Transverse colon (tissue), 4 donors: ENCODE data around the gene VSTM2L.

Source experiments
- POLR2AphosphoS5 ChIP-seq, 3 donors: sonication (generic); formaldehyde crosslinking; IDR thresholded peaks; one replicate each; pipeline ENCODE4 v1.6.1; 2016; ENCODE audit warnings: antibody characterized with exemption in 3 of 3
- TF ChIP-seq, protein P1 (sequence below), 5 experiments: fragments of 200-600 bp in 3 of 5; fragments of 450-650 bp in 2 of 5; sonication (generic) in 3 of 5; IDR thresholded peaks; 1 replicate in 2 of 5; 2 replicates in 3 of 5; pipeline ENCODE4 v1.5.1; 2016 to 2017; ENCODE audit warnings: antibody characterized with exemption in 5 of 5, inconsistent platforms in 3 of 5, mild to moderate bottlenecking in 2 of 5, moderate library complexity in 1 of 5

DNA sequence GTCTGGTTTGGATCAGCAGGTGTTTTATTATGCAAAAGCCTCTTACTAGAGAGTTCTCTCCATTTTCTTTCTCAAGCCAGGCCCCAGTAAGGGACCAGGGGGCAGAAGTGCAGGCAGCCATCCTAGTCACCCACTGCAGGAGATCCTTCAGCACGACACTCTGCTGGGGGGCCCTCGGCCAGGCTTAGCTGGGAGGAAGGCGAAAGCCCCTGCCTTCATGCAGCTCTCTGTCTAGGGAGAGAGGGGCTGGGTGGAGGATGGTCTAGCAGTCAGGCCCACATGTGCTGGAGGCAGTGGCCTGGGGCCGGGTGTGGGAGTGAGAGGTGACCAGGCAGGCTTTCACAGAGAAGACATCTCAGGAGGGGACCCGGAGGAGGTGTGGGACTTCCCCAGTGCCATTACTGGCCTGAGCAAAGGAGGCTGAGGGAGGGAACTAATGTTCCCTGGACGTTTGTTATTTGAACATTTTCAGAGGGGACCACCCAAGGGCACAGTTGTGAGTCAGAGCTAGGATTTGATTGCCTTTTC lies 33.5 kb upstream of the VSTM2L start:
- TF ChIP-seq, protein P1, sequence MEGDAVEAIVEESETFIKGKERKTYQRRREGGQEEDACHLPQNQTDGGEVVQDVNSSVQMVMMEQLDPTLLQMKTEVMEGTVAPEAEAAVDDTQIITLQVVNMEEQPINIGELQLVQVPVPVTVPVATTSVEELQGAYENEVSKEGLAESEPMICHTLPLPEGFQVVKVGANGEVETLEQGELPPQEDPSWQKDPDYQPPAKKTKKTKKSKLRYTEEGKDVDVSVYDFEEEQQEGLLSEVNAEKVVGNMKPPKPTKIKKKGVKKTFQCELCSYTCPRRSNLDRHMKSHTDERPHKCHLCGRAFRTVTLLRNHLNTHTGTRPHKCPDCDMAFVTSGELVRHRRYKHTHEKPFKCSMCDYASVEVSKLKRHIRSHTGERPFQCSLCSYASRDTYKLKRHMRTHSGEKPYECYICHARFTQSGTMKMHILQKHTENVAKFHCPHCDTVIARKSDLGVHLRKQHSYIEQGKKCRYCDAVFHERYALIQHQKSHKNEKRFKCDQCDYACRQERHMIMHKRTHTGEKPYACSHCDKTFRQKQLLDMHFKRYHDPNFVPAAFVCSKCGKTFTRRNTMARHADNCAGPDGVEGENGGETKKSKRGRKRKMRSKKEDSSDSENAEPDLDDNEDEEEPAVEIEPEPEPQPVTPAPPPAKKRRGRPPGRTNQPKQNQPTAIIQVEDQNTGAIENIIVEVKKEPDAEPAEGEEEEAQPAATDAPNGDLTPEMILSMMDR (IDR thresholded peaks at IDR 0.05), result no peak
- TF ChIP-seq POLR2AphosphoS5 (IDR thresholded peaks at IDR 0.05), result no peak
